C4-2B (cell line): ENCODE results near the gene CLSTN1.

ENCODE experiments used
- ZFX ChIP-seq: fragments of 450-650 bp; IDR thresholded peaks from 2 replicates; pipeline ENCODE4 v1.6.1; 2017
- TF ChIP-seq, protein P1 (sequence below): fragments of 450-650 bp; conservative IDR thresholded peaks from 2 replicates; pipeline ENCODE4 v1.5.1; 2017; ENCODE audit warnings: mild to moderate bottlenecking

DNA sequence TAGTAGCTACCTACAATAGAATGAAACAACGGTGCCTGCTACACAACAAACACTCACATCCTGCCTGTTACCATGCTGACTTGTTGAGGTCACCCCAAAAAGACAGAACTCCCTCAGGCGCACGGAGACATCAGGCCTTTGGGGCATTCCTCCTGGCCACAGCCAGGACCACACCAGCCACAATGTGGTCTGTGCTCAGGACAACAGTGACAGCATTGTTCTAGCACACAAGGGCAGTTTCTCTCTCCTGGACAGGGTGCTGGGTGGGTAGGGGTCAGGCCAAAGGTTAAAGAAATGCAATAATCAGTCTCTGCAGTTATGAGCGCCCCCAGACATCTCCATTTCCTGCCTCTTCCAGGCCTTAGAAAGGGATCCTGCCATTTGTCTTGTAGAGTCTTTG lies 46.8 kb upstream of the CLSTN1 start:
- TF ChIP-seq, protein P1, sequence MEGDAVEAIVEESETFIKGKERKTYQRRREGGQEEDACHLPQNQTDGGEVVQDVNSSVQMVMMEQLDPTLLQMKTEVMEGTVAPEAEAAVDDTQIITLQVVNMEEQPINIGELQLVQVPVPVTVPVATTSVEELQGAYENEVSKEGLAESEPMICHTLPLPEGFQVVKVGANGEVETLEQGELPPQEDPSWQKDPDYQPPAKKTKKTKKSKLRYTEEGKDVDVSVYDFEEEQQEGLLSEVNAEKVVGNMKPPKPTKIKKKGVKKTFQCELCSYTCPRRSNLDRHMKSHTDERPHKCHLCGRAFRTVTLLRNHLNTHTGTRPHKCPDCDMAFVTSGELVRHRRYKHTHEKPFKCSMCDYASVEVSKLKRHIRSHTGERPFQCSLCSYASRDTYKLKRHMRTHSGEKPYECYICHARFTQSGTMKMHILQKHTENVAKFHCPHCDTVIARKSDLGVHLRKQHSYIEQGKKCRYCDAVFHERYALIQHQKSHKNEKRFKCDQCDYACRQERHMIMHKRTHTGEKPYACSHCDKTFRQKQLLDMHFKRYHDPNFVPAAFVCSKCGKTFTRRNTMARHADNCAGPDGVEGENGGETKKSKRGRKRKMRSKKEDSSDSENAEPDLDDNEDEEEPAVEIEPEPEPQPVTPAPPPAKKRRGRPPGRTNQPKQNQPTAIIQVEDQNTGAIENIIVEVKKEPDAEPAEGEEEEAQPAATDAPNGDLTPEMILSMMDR: no peak
- TF ChIP-seq ZFX: no peak
